HG02852 (cell line): ENCODE data around the gene STATH.
"Not testable (repeated sequence)": the region's sequence is repeated elsewhere in the genome, so short reads cannot be mapped to it uniquely, and the experiment has no call there.

Source experiments
- ATAC-seq: cut with Tn5 transposase; IDR thresholded peaks from one replicate; pipeline ENCODE4 v1.9.1; 2021; ENCODE audit warnings: mild to moderate bottlenecking, moderate library complexity; ENCODE audit not compliant: unreplicated experiment

The STATH gene

GRCh38 chr4:69995526-69996016, at the start of gene STATH:
STATH (plus strand) TSS chr4:69995966; CDS start chr4:69998438, 2,472 bp downstream.
- no peak for ATAC-seq

- no peak for ATAC-seq
These were observed 44.2 kb upstream of the STATH start for GRCh38 chr4:69951602-69952001.

GRCh38 chr4:69957209-69957608, 38.6 kb upstream of the STATH start:
- ATAC-seq = no peak

- ATAC-seq = no peak
These were observed 30.1 kb upstream of the STATH start, which contains the start of gene CSN2 for GRCh38 chr4:69965628-69966027. CSN2 (minus strand) TSS chr4:69965728; CDS start chr4:69960995, 4,733 bp downstream.

GRCh38 chr4:69970071-69970470, 25.7 kb upstream of the STATH start:
- ATAC-seq = no peak

GRCh38 chr4:69974631-69975030, 21.1 kb upstream of the STATH start:
- ATAC-seq = no peak

GRCh38 chr4:69977582-69977981, 18.2 kb upstream of the STATH start:
- ATAC-seq = no peak

- ATAC-seq = peak; percentile 80
These were observed 11.7 kb upstream of the STATH start for GRCh38 chr4:69984030-69984443.

- no peak for ATAC-seq
These were observed 9.1 kb upstream of the STATH start for GRCh38 chr4:69986663-69987062.

- ATAC-seq = no peak
These were observed 4.8 kb upstream of the STATH start for GRCh38 chr4:69991016-69991415.

GRCh38 chr4:69994782-69995181, 984 bp upstream of the STATH start:
- no peak for ATAC-seq

GRCh38 chr4:69999420-69999819, 3.7 kb downstream of the STATH start:
- ATAC-seq = no peak

- no peak for ATAC-seq
These were observed 4.9 kb downstream of the STATH start for GRCh38 chr4:70000711-70001110.

GRCh38 chr4:70002507-70002906, 6.7 kb downstream of the STATH start:
- ATAC-seq = no peak

- ATAC-seq = no peak
These were observed 13.0 kb downstream of the STATH start for GRCh38 chr4:70008771-70009170.

- not testable (repeated sequence) for ATAC-seq
These were observed 23.2 kb downstream of the STATH start for GRCh38 chr4:70019006-70019405.

- ATAC-seq = no peak
These were observed 27.5 kb downstream of the STATH start for GRCh38 chr4:70023218-70023617.

GRCh38 chr4:70027011-70027410, 31.2 kb downstream of the STATH start:
- no peak for ATAC-seq

GRCh38 chr4:70028159-70028558, 32.4 kb downstream of the STATH start, which contains the start of gene HTN3:
HTN3 (plus strand) TSS chr4:70028459; CDS start chr4:70030741, 2,282 bp downstream.
- ATAC-seq = not testable (repeated sequence)

GRCh38 chr4:70037559-70037958, 41.8 kb downstream of the STATH start:
- ATAC-seq = not testable (repeated sequence)

- not testable (repeated sequence) for ATAC-seq
These were observed 44.2 kb downstream of the STATH start for GRCh38 chr4:70039928-70040327.

- ATAC-seq = no peak
These were observed 46.0 kb downstream of the STATH start for GRCh38 chr4:70041652-70042286.

- ATAC-seq = not testable (repeated sequence)
These were observed 54.4 kb downstream of the STATH start, which contains the start of gene HTN1 for GRCh38 chr4:70050138-70050537. HTN1 (plus strand) TSS chr4:70050438; CDS start chr4:70053077, 2,639 bp downstream.
